ENCODE data around the gene INHBC. TPM values are rescaled to one million over a fixed set of nuclear protein-coding genes. Genes with fewer than 3 reads are reported as not detected.
"Not testable (repeated sequence)": the region's sequence is repeated elsewhere in the genome, so short reads cannot be mapped to it uniquely, and the experiment has no call there.

Gene INHBC
- total and polyA plus RNA-seq, 4 donors = not detected

GRCh38 chr12:57489157-57489641 is 54.6 kb downstream of the INHBC start:
- Histone ChIP-seq H3K27ac (ENCODE audit: low read depth in 1 of 2, low read length in 2 of 2) (peak overlapping the region in 1 of 2 donors; percentile 18), H3K4me1 (ENCODE audit: control insufficient read depth in 1 of 2, insufficient read depth in 2 of 2, low read length in 2 of 2) (no peaks in the 10 kb centered on the region), H3K9me3 (ENCODE audit: control insufficient read depth, low read length) (no peaks in the 10 kb centered on the region), H3K36me3 (ENCODE audit: control insufficient read depth in 1 of 2, insufficient read depth in 2 of 2, low read length in 1 of 2) (peaks cover 4 to 8% of the 10 kb centered on the region in 2 donors), H3K27me3 (ENCODE audit: control insufficient read depth in 1 of 2, insufficient read depth in 2 of 2, low read length in 1 of 2) (no peaks in the 10 kb centered on the region), H3K4me3 (ENCODE audit: low read length in 2 of 2) (no peak overlapping the region)
- peak in 1 of 2 donors; percentile 33 for DNase-seq
- 88 to 93% methylated on average over 5 of the region's 5 CpGs for WGBS, 2 donors
- intact Hi-C loops (cut with DNase I) = no loop called here
- ATAC-seq (ENCODE audit: low FRiP score) = no peak

GRCh38 chr12:57490126-57490525 is 55.5 kb downstream of the INHBC start:
- Histone ChIP-seq H3K9me3 (ENCODE audit: control insufficient read depth, low read length) (no peaks in the 10 kb centered on the region), H3K27ac (ENCODE audit: low read depth in 1 of 2, low read length in 2 of 2) (no peak overlapping the region), H3K27me3 (ENCODE audit: control insufficient read depth in 1 of 2, insufficient read depth in 2 of 2, low read length in 1 of 2) (no peaks in the 10 kb centered on the region), H3K4me3 (ENCODE audit: low read length in 2 of 2) (no peak overlapping the region), H3K36me3 (ENCODE audit: control insufficient read depth in 1 of 2, insufficient read depth in 2 of 2, low read length in 1 of 2) (peaks cover 4 to 8% of the 10 kb centered on the region in 2 donors), H3K4me1 (ENCODE audit: control insufficient read depth in 1 of 2, insufficient read depth in 2 of 2, low read length in 2 of 2) (no peaks in the 10 kb centered on the region)
- DNase-seq = peak in 1 of 2 donors; percentile 69
- ATAC-seq (ENCODE audit: low FRiP score) = no peak
- 96 to 98% methylated on average over 4 of the region's 4 CpGs for WGBS, 2 donors
- intact Hi-C loops (cut with DNase I) = no loop called here

GRCh38 chr12:57491393-57492280 is 57.1 kb downstream of the INHBC start:
- H3K36me3 ChIP-seq (ENCODE audit: control insufficient read depth in 1 of 2, insufficient read depth in 2 of 2, low read length in 1 of 2) = peaks cover 4 to 8% of the 10 kb centered on the region in 2 donors
- 88 to 91% methylated on average over 15 of the region's 15 CpGs for WGBS, 2 donors
- intact Hi-C loops (cut with DNase I) = no loop called here
- ATAC-seq (ENCODE audit: low FRiP score) = no peak
- no peaks in the 10 kb centered on the region for H3K4me1 ChIP-seq (ENCODE audit: control insufficient read depth in 1 of 2, insufficient read depth in 2 of 2, low read length in 2 of 2)
- H3K9me3 ChIP-seq (ENCODE audit: control insufficient read depth, low read length) = no peaks in the 10 kb centered on the region
- H3K27ac ChIP-seq (ENCODE audit: low read depth in 1 of 2, low read length in 2 of 2) = no peak overlapping the region
- no peaks in the 10 kb centered on the region for H3K27me3 ChIP-seq (ENCODE audit: control insufficient read depth in 1 of 2, insufficient read depth in 2 of 2, low read length in 1 of 2)
- H3K4me3 ChIP-seq (ENCODE audit: low read length in 2 of 2) = no peak overlapping the region
- DNase-seq = no peak

GRCh38 chr12:57495051-57495701 is 60.6 kb downstream of the INHBC start:
- intact Hi-C loops (cut with DNase I); H3K27ac ChIP-seq (ENCODE audit: low read depth in 1 of 2, low read length in 2 of 2); H3K4me1 ChIP-seq (ENCODE audit: control insufficient read depth in 1 of 2, insufficient read depth in 2 of 2, low read length in 2 of 2); ATAC-seq (ENCODE audit: low FRiP score); DNase-seq; H3K36me3 ChIP-seq (ENCODE audit: control insufficient read depth in 1 of 2, insufficient read depth in 2 of 2, low read length in 1 of 2); H3K27me3 ChIP-seq (ENCODE audit: control insufficient read depth in 1 of 2, insufficient read depth in 2 of 2, low read length in 1 of 2); H3K4me3 ChIP-seq (ENCODE audit: low read length in 2 of 2); H3K9me3 ChIP-seq (ENCODE audit: control insufficient read depth, low read length): not testable (repeated sequence)
- WGBS, 2 donors = 93 to 95% methylated on average over 29 to 46 of the region's 48 CpGs

- intact Hi-C loops (cut with DNase I) = no loop called here
- no peak overlapping the region for H3K27ac ChIP-seq (ENCODE audit: low read depth in 1 of 2, low read length in 2 of 2)
- no peaks in the 10 kb centered on the region for H3K27me3 ChIP-seq (ENCODE audit: control insufficient read depth in 1 of 2, insufficient read depth in 2 of 2, low read length in 1 of 2)
- no peak overlapping the region for H3K4me3 ChIP-seq (ENCODE audit: low read length in 2 of 2)
- DNase-seq (no peak), ATAC-seq (ENCODE audit: low FRiP score) (no peak)
- peaks cover 3 to 6% of the 10 kb centered on the region in 2 donors for H3K36me3 ChIP-seq (ENCODE audit: control insufficient read depth in 1 of 2, insufficient read depth in 2 of 2, low read length in 1 of 2)
- no peaks in the 10 kb centered on the region for H3K4me1 ChIP-seq (ENCODE audit: control insufficient read depth in 1 of 2, insufficient read depth in 2 of 2, low read length in 2 of 2)
- no peaks in the 10 kb centered on the region for H3K9me3 ChIP-seq (ENCODE audit: control insufficient read depth, low read length)
Measured at GRCh38 chr12:57496822-57497221, 62.2 kb downstream of the INHBC start.

- H3K9me3 ChIP-seq (ENCODE audit: control insufficient read depth, low read length) = no peaks in the 10 kb centered on the region
- ATAC-seq (ENCODE audit: low FRiP score) (no peak), DNase-seq (no peak)
- no peaks in the 10 kb centered on the region for H3K4me1 ChIP-seq (ENCODE audit: control insufficient read depth in 1 of 2, insufficient read depth in 2 of 2, low read length in 2 of 2)
- no peaks in the 10 kb centered on the region for H3K27me3 ChIP-seq (ENCODE audit: control insufficient read depth in 1 of 2, insufficient read depth in 2 of 2, low read length in 1 of 2)
- H3K36me3 ChIP-seq (ENCODE audit: control insufficient read depth in 1 of 2, insufficient read depth in 2 of 2, low read length in 1 of 2) = peaks cover 5 to 6% of the 10 kb centered on the region in 2 donors
- intact Hi-C loops (cut with DNase I) = no loop called here
- H3K27ac ChIP-seq (ENCODE audit: low read depth in 1 of 2, low read length in 2 of 2) = no peak overlapping the region
- WGBS, 2 donors = 90 to 93% methylated on average over 12 of the region's 12 CpGs
- no peak overlapping the region for H3K4me3 ChIP-seq (ENCODE audit: low read length in 2 of 2)
Measured at GRCh38 chr12:57497223-57498131, 62.9 kb downstream of the INHBC start.

- Histone ChIP-seq H3K36me3 (ENCODE audit: control insufficient read depth in 1 of 2, insufficient read depth in 2 of 2, low read length in 1 of 2) (peaks cover 4 to 5% of the 10 kb centered on the region in 2 donors), H3K27me3 (ENCODE audit: control insufficient read depth in 1 of 2, insufficient read depth in 2 of 2, low read length in 1 of 2) (no peaks in the 10 kb centered on the region), H3K4me1 (ENCODE audit: control insufficient read depth in 1 of 2, insufficient read depth in 2 of 2, low read length in 2 of 2) (no peaks in the 10 kb centered on the region), H3K27ac (ENCODE audit: low read depth in 1 of 2, low read length in 2 of 2) (no peak overlapping the region), H3K4me3 (ENCODE audit: low read length in 2 of 2) (no peak overlapping the region), H3K9me3 (ENCODE audit: control insufficient read depth, low read length) (no peaks in the 10 kb centered on the region)
- ATAC-seq (ENCODE audit: low FRiP score) (no peak), DNase-seq (no peak)
- 82 to 87% methylated on average over 9 of the region's 9 CpGs for WGBS, 2 donors
- intact Hi-C loops (cut with DNase I) = no loop called here
Measured at GRCh38 chr12:57498132-57498502, 63.5 kb downstream of the INHBC start.

GRCh38 chr12:57498571-57498970 is 64.0 kb downstream of the INHBC start:
- DNase-seq (no peak), ATAC-seq (ENCODE audit: low FRiP score) (no peak)
- no peaks in the 10 kb centered on the region for H3K27me3 ChIP-seq (ENCODE audit: control insufficient read depth in 1 of 2, insufficient read depth in 2 of 2, low read length in 1 of 2)
- WGBS, 2 donors = 90 to 92% methylated on average over 4 of the region's 4 CpGs
- no peak overlapping the region for H3K4me3 ChIP-seq (ENCODE audit: low read length in 2 of 2)
- no peaks in the 10 kb centered on the region for H3K4me1 ChIP-seq (ENCODE audit: control insufficient read depth in 1 of 2, insufficient read depth in 2 of 2, low read length in 2 of 2)
- peaks cover 4 to 5% of the 10 kb centered on the region in 2 donors for H3K36me3 ChIP-seq (ENCODE audit: control insufficient read depth in 1 of 2, insufficient read depth in 2 of 2, low read length in 1 of 2)
- no peak overlapping the region for H3K27ac ChIP-seq (ENCODE audit: low read depth in 1 of 2, low read length in 2 of 2)
- no peaks in the 10 kb centered on the region for H3K9me3 ChIP-seq (ENCODE audit: control insufficient read depth, low read length)
- intact Hi-C loops (cut with DNase I) = no loop called here
